KMS-11 (cell line): ENCODE results near the gene NDOR1.

Experiments used
- H2AFZ ChIP-seq: fragments of 200-600 bp; sonication (generic); 2 replicates; pipeline ENCODE4 v1.6.1; 2016; ENCODE audit warnings: antibody characterized with exemption, mixed run types, low read depth
- H3K27ac ChIP-seq: fragments of 200-600 bp; sonication (generic); 2 replicates; pipeline ENCODE4 v1.6.1; 2016; ENCODE audit warnings: mild to moderate bottlenecking, mixed run types
- H3K27me3 ChIP-seq: fragments of 200-600 bp; sonication (generic); 2 replicates; pipeline ENCODE4 v1.6.1; 2017; ENCODE audit warnings: mild to moderate bottlenecking, low read depth, mixed run types, moderate library complexity; ENCODE audit not compliant: insufficient read depth
- H3K36me3 ChIP-seq: fragments of 200-600 bp; sonication (generic); 2 replicates; pipeline ENCODE4 v1.6.1; 2017; ENCODE audit warnings: mild to moderate bottlenecking, mixed run types; ENCODE audit not compliant: insufficient read depth
- H3K4me1 ChIP-seq: fragments of 200-600 bp; sonication (generic); 2 replicates; pipeline ENCODE4 v1.6.1; 2016; ENCODE audit warnings: mild to moderate bottlenecking, low read depth, mixed run types; ENCODE audit not compliant: poor library complexity, severe bottlenecking
- H3K4me2 ChIP-seq: fragments of 200-600 bp; sonication (generic); 2 replicates; pipeline ENCODE4 v1.7.0; 2016; ENCODE audit warnings: mild to moderate bottlenecking, mixed run types
- H3K4me3 ChIP-seq: fragments of 200-600 bp; sonication (generic); IDR thresholded peaks from 2 replicates; pipeline ENCODE4 v1.6.1; 2017; ENCODE audit warnings: low read depth, low read length, mixed read lengths; ENCODE audit not compliant: insufficient read depth
- H3K79me2 ChIP-seq: fragments of 200-600 bp; sonication (generic); 2 replicates; pipeline ENCODE4 v1.6.1; 2016; ENCODE audit warnings: low read depth, mixed run types; ENCODE audit not compliant: insufficient read depth
- H3K9ac ChIP-seq: fragments of 200-600 bp; sonication (generic); 2 replicates; pipeline ENCODE4 v1.6.1; 2016; ENCODE audit warnings: mild to moderate bottlenecking, mixed run types
- H4K20me1 ChIP-seq: fragments of 200-600 bp; sonication (generic); 2 replicates; pipeline ENCODE4 v1.6.1; 2016; ENCODE audit warnings: mild to moderate bottlenecking, mixed run types; ENCODE audit not compliant: insufficient read depth
- TF ChIP-seq, protein P1 (sequence below): fragments of 200-600 bp; sonication (generic); conservative IDR thresholded peaks from 2 replicates; pipeline ENCODE4 v1.6.1; 2017; ENCODE audit warnings: low read depth, mild to moderate bottlenecking, antibody characterized with exemption, low read length, moderate library complexity, mixed read lengths

Gene NDOR1

DNA sequence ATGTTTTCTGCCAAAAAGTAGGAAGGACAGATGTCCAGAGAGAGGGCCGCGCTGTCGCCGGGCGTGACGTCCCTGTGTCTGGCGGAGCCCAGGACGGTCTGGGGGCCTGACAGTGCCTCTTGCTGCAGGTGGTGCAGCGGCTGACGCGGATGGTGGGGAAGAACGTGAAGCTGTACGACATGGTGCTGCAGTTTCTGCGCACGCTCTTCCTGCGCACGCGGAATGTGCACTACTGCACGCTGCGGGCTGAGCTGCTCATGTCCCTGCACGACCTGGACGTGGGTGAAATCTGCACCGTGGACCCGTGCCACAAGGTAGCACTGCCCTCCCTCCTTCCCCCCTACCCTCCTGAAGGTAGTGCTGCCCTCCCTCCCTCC lies 57.4 kb downstream of the NDOR1 start:
- no peak overlapping the region for H3K27ac ChIP-seq
- H3K4me3 ChIP-seq, result no peak overlapping the region
- H3K9ac ChIP-seq, result no peak overlapping the region
- H2AFZ ChIP-seq, result no peak overlapping the region
- no peaks in the 10 kb centered on the region for H3K36me3 ChIP-seq
- H3K79me2 ChIP-seq, result peaks cover 2% of the 10 kb centered on the region; the same call in 1 of the 2 replicates
- no peaks in the 10 kb centered on the region for H3K4me1 ChIP-seq
- no peaks in the 10 kb centered on the region for H4K20me1 ChIP-seq
- no peak overlapping the region for H3K4me2 ChIP-seq
- H3K27me3 ChIP-seq, result no peaks in the 10 kb centered on the region
- TF ChIP-seq, protein P1, sequence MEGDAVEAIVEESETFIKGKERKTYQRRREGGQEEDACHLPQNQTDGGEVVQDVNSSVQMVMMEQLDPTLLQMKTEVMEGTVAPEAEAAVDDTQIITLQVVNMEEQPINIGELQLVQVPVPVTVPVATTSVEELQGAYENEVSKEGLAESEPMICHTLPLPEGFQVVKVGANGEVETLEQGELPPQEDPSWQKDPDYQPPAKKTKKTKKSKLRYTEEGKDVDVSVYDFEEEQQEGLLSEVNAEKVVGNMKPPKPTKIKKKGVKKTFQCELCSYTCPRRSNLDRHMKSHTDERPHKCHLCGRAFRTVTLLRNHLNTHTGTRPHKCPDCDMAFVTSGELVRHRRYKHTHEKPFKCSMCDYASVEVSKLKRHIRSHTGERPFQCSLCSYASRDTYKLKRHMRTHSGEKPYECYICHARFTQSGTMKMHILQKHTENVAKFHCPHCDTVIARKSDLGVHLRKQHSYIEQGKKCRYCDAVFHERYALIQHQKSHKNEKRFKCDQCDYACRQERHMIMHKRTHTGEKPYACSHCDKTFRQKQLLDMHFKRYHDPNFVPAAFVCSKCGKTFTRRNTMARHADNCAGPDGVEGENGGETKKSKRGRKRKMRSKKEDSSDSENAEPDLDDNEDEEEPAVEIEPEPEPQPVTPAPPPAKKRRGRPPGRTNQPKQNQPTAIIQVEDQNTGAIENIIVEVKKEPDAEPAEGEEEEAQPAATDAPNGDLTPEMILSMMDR, result no peak

- Histone ChIP-seq H2AFZ (no peak overlapping the region), H3K4me2 (no peak overlapping the region), H3K9ac (no peak overlapping the region), H3K4me1 (no peaks in the 10 kb centered on the region), H3K36me3 (no peaks in the 10 kb centered on the region), H4K20me1 (no peaks in the 10 kb centered on the region), H3K27me3 (no peaks in the 10 kb centered on the region), H3K27ac (no peak overlapping the region), H3K4me3 (no peak overlapping the region), H3K79me2 (no peaks in the 10 kb centered on the region)
- TF ChIP-seq, protein P1, result no peak
Measured at GRCh38 chr9:137263506-137263905, 58.0 kb downstream of the NDOR1 start.

GRCh38 chr9:137264067-137264466 lies 58.6 kb downstream of the NDOR1 start:
- no peaks in the 10 kb centered on the region for H3K27me3 ChIP-seq
- no peaks in the 10 kb centered on the region for H3K4me1 ChIP-seq
- no peaks in the 10 kb centered on the region for H3K79me2 ChIP-seq
- H2AFZ ChIP-seq, result no peak overlapping the region
- no peak overlapping the region for H3K9ac ChIP-seq
- no peak overlapping the region for H3K4me2 ChIP-seq
- H3K36me3 ChIP-seq, result no peaks in the 10 kb centered on the region
- H3K4me3 ChIP-seq, result no peak overlapping the region
- no peaks in the 10 kb centered on the region for H4K20me1 ChIP-seq
- H3K27ac ChIP-seq, result no peak overlapping the region
- TF ChIP-seq, protein P1, result no peak

DNA sequence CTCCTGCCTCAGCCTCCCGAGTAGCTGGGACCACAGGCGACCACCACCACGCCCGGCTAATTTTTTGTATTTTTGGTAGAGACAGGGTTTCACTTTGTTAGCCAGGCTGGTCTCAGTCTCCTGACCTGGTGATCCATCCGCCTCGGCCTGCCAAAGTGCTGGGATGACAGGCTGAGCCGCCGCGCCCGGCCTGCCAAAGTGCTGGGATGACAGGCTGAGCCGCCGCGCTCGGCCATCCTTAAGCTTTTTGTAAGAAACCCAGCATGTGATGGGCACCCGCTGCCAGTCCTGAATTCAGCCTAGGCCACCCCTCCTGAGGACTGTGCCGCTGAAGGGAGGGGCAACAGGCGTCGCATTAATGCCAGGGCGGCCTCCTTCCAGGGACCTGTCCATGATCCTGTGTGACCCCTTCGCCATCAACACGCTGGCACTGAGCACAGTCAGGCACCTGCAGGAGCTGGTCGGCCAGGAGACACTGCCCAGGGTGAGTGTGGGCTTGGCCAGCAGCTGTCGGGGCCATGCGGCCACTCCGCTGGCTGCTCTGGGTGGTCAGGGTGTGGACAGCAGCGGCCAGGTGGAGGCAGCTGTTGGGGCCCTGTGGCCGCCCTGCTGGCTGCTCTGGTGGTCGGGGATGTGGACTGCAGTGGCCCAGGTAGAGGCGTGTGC lies 60.1 kb downstream of the NDOR1 start:
- H3K79me2 ChIP-seq, result no peaks in the 10 kb centered on the region
- H3K9ac ChIP-seq, result no peak overlapping the region
- no peak overlapping the region for H2AFZ ChIP-seq
- peaks cover 10% of the 10 kb centered on the region for H3K4me1 ChIP-seq
- H3K27ac ChIP-seq, result no peak overlapping the region
- no peak overlapping the region for H3K4me2 ChIP-seq
- H3K27me3 ChIP-seq, result no peaks in the 10 kb centered on the region
- no peak overlapping the region for H3K4me3 ChIP-seq
- no peaks in the 10 kb centered on the region for H3K36me3 ChIP-seq
- H4K20me1 ChIP-seq, result no peaks in the 10 kb centered on the region
- TF ChIP-seq, protein P1, result no peak
